B cell (primary cell): Measurements from ENCODE around the gene PTGES.

Experiments used
- CTCF ChIP-seq: fragments of 200-600 bp; IDR thresholded peaks from one replicate; pipeline ENCODE4 v1.8.0; 2022; ENCODE audit warnings: antibody characterized with exemption, mild to moderate bottlenecking
- EZH2 ChIP-seq: IDR thresholded peaks from 2 replicates; pipeline ENCODE4 v1.6.1; 2012; ENCODE audit warnings: borderline replicate concordance, low read depth, mild to moderate bottlenecking, moderate library complexity, low read length; ENCODE audit not compliant: insufficient read depth, poor library complexity, severe bottlenecking

- TF ChIP-seq EZH2 = no peak
- TF ChIP-seq CTCF = no peak
These were observed 13.4 kb downstream of the PTGES start for GRCh38 chr9:129739432-129739831.
